ENCODE data around the gene MYADML2. TPM values are rescaled to one million over a fixed set of nuclear protein-coding genes. Genes with fewer than 3 reads are reported as not detected.

Gene MYADML2
- total RNA-seq, 2 donors from 2014 or later, result not detected

DNA sequence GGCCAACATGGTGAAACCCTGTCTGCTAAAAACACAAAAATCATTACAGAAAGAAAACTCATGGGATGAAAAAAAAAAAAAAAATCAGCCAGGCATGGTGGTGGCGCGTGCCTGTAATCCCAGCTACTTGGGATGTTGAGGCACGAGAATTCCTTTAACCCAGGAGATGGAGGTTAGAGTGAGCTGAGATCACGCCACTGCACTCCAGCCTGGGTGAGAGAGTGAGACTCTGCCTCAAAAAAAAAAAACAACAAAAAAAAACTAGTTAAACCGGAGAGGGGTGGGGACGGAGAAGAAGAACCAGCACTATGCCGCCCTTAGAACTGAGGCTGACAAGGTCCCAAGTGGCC is 21.3 kb upstream of the MYADML2 start:
- no peak for ATAC-seq
- no peaks in the 10 kb centered on the region for H3K9me3 ChIP-seq (ENCODE audit: control insufficient read depth, low read length, poor library complexity, severe bottlenecking)
- H3K27me3 Mint-ChIP-seq, result no peaks in the 10 kb centered on the region
- H3K36me3 Mint-ChIP-seq (ENCODE audit: low read depth), result no peaks in the 10 kb centered on the region
- H3K4me1 Mint-ChIP-seq, result peaks cover 6% of the 10 kb centered on the region
- H3K27ac Mint-ChIP-seq, result peak overlapping the region; percentile 79
- no peak for DNase-seq
- peak overlapping the region; percentile 71 for H3K4me3 Mint-ChIP-seq

DNA sequence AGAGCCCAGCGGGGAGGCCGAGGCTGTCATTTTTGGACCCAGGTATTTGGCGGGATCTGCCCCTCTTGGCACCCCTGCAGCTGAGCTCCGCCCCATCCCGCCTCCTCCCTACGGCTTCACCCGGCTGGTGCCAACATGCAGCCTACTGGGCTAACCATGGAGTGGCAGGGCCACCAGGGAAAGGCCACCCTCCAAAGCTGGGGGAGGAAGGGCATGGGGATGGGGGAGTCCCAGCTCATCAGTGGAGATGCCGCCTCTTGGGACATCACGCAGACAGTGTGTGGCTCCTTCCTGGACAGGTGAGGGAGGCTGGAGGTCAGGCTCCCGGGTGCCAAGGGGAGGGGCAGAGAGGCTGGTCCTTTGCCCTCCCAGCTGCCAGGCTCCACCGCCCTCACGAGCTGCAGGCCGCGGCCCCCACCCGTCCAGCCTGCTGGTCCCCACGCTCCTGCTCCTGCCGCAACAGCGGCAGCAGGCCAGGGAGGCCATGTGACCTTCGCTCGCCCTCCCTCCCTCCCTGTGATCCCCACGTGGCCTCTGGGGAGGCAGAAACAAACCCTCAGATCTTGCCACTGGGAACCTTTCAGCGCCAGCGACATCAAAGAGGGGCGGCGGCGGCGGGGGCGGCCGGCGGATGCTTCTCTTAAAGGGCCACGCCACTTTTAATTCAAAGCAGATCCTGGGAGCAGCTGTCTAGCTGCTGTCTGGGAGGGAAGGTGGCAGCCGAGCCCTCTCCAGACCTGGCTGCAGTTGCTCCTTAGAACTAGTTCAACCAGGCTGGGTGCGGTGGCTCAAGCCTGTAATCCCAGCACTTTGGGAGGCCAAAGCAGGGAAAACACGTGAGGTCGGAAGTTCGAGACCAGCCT is 20.7 kb upstream of the MYADML2 start:
- no peaks in the 10 kb centered on the region for H3K9me3 ChIP-seq (ENCODE audit: control insufficient read depth, low read length, poor library complexity, severe bottlenecking)
- peak; percentile 69 to 80 (median 70) for DNase-seq
- Mint-ChIP-seq H3K4me3 (peak overlapping the region; percentile 71), H3K27ac (peak overlapping the region; percentile 79), H3K4me1 (peaks cover 6% of the 10 kb centered on the region), H3K36me3 (ENCODE audit: low read depth) (no peaks in the 10 kb centered on the region), H3K27me3 (no peaks in the 10 kb centered on the region)
- peak; percentile 99 for ATAC-seq

DNA sequence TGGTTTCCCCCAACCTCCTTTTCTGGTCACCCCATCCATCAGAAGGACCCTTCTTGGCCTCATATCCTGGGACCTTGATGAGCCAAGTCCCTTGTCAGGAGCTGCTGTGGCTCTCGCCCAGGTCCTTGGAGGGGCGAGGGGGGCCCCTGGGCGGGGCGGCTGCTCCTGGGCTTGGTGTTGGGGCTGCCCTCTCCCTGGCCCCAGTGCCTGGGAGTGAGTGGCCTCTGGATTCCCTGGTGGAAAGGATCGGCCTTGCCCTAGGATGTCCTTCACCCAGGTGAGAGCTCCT is 20.2 kb upstream of the MYADML2 start:
- ATAC-seq, result no peak
- no peak for DNase-seq
- H3K27me3 Mint-ChIP-seq, result no peaks in the 10 kb centered on the region
- no peaks in the 10 kb centered on the region for H3K36me3 Mint-ChIP-seq (ENCODE audit: low read depth)
- peaks cover 6% of the 10 kb centered on the region for H3K4me1 Mint-ChIP-seq
- no peak overlapping the region for H3K27ac Mint-ChIP-seq
- H3K4me3 Mint-ChIP-seq, result peak overlapping the region; percentile 7
- no peaks in the 10 kb centered on the region for H3K9me3 ChIP-seq (ENCODE audit: control insufficient read depth, low read length, poor library complexity, severe bottlenecking)

DNA sequence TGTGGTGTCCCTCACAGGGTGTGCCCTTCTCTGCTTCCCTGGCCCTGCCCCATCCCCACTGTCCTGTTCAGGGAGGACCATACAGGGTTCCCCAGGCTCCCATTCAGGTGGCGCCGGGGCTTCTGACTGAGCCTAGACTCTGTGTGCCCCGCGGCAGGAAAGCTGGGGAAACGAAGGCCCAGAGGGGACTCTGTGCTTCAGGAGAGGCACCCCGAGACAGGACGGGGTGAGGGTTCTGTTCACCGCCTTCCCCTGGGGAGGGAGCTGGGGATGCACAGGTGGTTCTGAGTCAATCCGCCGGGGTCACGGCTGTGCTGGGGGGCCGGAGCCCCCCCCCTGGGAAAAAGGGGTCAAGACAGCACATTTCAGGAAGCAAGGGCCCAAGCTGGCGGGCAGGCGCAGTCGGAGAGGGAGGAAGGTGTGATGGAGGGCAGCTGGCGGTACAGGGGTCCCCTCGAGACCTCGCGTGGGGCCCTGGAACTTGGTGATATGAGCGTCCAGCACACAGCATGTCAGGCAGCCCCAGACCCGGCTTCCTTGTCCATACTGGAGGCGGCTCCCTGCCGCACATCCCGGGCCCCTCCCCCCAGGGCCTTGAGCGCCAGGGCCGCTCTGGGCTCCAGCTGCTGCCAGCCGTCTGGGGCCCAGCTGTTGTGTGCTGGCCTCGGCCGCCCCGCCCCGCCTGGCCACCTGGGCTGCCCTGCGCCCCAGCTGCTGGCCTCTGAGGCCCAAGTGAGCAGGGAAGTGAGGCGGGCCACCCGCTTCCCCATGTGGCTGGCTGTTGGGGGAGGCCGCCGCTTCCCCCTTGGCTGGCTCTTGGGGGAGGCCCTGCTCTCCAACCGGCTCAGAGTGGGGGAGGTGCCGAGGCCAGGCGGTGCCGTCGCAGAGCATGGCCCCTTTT is 19.6 kb upstream of the MYADML2 start:
- H3K27me3 Mint-ChIP-seq, result no peaks in the 10 kb centered on the region
- no peak overlapping the region for H3K27ac Mint-ChIP-seq
- DNase-seq (no peak), ATAC-seq (no peak)
- peaks cover 6% of the 10 kb centered on the region for H3K4me1 Mint-ChIP-seq
- H3K36me3 Mint-ChIP-seq (ENCODE audit: low read depth), result no peaks in the 10 kb centered on the region
- H3K4me3 Mint-ChIP-seq, result no peak overlapping the region
- H3K9me3 ChIP-seq (ENCODE audit: control insufficient read depth, low read length, poor library complexity, severe bottlenecking), result no peaks in the 10 kb centered on the region

DNA sequence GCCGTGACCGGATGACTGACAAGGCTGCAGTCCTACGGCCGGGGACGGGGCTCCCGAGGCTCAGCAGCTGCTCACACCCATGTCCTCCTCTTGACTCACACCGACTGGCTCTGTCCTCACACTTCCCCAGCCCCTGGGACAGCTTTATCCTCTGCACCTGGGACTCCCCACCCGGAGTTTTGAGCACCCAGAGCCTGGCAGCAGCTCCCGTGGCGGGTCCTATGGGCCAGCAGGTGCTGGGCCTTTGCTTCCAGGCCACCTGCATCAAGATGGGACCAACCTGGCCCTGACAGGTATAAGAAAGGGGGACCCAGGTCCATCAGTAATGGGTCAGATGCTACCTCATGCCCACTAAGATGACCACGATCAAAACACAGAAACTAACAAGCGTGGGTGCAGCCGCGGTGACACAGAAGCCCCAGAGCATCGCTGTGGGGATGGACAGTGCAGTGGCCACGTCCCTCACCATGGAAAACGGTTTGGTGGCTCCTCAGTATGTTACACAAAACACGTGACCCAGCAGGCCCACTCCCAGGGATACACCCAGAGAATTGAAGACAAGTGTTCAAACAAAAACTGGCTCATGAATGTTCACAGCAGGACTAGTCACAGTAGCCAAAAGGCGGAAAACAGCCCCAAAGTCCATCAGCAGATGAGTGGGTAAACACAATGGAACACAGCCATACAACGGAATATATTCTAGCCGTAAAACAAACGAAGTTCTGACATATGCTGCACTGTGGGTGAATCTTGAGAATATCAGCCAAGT is 17.2 kb upstream of the MYADML2 start:
- no peak for DNase-seq
- Mint-ChIP-seq H3K27me3 (no peaks in the 10 kb centered on the region), H3K4me3 (no peak overlapping the region), H3K36me3 (ENCODE audit: low read depth) (no peaks in the 10 kb centered on the region), H3K27ac (no peak overlapping the region), H3K4me1 (peaks cover 6% of the 10 kb centered on the region)
- ATAC-seq, result no peak
- H3K9me3 ChIP-seq (ENCODE audit: control insufficient read depth, low read length, poor library complexity, severe bottlenecking), result no peaks in the 10 kb centered on the region

DNA sequence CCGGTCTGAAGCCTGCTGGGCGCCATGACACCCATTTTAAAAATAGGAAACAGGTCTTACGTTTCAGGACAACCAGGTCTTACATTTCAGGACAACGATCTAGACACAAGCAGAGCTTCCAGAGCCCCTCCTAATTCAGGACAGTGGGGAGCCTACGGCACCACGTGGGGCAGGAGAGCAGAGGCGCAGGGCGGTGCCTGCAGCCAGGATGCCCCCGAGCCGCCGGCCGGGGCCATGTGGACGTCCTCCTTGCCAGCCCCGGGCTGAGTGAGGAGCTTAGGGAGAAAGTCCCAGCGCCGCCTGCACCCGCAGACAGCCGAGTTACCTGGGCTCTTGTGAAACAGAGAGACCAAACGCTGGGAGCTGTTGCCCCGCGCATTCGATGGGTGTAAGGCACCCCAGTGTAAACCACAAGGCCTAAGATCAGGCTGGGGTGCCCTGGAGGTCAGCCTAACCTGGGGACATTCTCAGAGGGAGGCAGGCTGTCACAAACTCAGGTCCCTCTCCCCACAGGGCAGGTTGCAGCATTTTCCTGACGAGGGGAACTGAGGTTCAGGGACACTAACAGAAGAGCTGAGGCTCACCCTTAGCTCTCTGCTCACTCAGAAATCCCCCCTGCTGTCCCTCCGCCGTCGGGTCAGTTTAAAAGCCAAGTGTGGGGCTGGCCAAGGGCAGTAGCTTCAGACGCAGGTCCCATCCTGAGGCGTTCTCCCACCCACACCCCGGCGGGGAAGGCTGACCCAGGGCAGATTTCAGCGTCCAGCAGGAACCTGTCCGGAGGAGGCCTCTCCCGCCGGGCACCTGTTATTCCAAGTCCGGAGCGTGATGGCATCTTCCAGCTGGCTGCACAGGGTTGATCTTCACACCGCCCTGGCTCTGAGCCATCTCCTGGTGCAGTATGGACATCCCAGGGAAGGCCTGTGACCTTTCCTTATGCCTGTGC is 15.7 kb upstream of the MYADML2 start:
- Mint-ChIP-seq H3K36me3 (ENCODE audit: low read depth) (no peaks in the 10 kb centered on the region), H3K4me3 (peak overlapping the region; percentile 52), H3K4me1 (peaks cover 2% of the 10 kb centered on the region), H3K27ac (no peak overlapping the region), H3K27me3 (peaks cover 11% of the 10 kb centered on the region)
- no peaks in the 10 kb centered on the region for H3K9me3 ChIP-seq (ENCODE audit: control insufficient read depth, low read length, poor library complexity, severe bottlenecking)
- DNase-seq, result no peak
- ATAC-seq, result no peak

DNA sequence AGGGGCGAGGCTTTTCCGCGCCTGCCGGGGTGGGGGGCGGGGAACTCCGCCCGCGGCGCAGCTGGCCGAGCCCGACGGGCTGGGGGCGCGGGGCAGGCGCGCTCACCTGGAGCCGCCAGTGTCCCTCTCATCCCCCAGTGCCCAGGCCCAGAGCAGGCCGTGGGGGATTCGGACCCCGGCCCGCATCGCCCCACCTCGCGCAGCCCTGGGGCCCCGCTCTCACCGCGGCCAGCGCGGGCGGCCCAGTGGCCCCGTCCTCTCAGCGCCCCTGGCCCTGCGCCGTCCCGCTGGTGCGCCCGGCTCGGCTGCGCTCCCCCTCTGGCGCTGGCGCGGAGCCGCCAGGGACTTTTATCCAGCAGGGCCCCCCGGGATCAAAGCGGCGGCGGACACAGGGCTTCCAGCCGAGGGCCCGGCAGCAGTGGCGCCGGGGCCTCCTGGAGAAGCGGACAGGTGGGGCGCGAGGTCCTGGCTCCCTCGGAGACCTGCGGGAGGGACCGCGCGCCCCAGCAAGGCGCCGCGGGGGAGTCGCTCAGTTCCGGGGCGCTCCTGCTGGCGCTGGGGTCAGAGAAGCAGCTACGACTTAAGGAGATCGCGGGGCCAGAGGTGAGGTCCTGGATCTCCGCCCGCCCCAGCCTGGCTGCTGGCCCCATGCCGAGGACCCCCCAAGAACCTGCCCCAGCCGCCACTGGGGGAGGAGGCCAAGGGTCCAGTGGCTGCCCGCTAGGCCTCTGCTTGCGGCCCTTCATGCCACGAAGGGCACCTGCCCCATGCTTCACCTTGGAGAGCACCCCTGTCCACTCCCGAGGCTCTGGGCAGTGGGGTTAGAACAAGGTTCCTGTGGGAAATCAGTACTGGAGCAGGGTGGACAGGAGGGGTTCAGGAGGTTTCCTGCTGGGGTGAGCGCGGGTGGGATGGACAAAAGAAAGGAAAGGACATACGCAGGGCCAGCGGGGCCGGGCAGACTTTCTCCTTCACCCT is 14.8 kb upstream of the MYADML2 start:
- Mint-ChIP-seq H3K4me3 (peak overlapping the region; percentile 52), H3K27ac (no peak overlapping the region), H3K36me3 (ENCODE audit: low read depth) (no peaks in the 10 kb centered on the region), H3K27me3 (peaks cover 11% of the 10 kb centered on the region), H3K4me1 (peaks cover 2% of the 10 kb centered on the region)
- DNase-seq (no peak), ATAC-seq (no peak)
- H3K9me3 ChIP-seq (ENCODE audit: control insufficient read depth, low read length, poor library complexity, severe bottlenecking), result no peaks in the 10 kb centered on the region

DNA sequence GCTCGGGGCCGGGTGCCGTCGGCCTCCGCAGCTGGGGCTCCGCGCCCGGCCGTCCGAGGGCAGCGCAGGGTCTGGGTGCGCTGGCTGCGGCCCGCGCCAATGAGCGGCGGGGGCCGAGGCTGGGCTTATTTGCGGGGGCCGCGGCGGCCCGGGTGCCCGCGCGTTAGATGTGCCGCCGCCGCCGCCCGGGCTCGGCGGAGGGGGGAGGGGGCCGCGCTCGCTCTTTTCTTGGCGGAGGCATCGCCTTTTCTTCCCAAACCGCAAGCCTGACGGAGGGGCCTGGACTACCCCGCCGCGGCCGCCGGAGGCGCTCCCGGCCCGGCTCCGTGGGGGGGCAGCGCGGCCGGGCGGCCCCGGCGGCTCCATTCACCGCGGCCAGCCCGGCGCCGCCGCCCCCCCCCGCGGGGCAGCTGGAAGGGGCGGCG is 14.1 kb upstream of the MYADML2 start, which contains the start of gene NOTUM:
TSS of gene NOTUM (minus strand) at position 101 of the 425 bp plus-strand sequence. CDS start 278 bp downstream, outside the sequence.
- DNase-seq, result no peak

DNA sequence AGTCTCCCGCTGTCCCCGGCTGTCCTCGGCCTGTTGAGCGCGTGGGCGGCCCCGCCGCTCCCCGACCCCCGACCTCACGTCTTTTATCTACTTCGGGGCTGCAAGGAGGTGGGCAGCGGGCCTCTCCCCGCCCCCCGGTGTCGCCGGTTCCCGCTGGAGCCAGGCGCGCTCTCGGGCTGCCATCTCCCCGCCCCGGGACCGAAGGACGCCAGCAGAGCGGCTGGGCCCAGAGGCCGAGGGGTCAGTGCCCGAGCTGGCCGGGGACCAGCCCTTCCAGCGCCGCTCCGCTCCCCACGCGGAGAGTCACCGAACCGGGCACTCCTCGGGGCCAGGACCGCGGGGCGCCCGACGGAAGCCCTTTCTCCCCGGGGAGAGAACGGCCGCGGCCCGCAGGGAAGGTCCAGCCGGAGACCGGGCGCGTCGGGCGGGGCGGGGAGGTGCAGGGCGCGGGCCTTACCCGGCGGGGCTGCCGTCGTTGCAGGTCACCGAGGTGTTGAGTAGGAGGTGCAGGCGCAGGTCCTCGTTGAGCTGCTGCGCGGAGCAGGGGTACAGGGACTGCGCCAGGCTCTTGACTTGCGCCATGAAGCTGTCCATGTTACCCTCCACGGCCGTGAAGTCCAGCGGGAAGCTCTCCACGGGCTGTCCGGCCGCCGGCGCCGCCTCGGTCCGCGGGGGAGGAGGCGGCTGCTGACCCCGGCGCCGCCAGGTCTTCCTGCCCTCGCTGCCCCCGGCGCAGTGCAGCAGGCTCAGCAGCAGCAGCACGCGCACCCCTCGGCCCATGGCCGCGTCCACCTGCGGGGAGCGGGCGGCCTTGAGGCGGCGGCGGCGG is 13.3 kb upstream of the MYADML2 start:
- no peak overlapping the region for H3K27ac Mint-ChIP-seq
- H3K27me3 Mint-ChIP-seq, result peaks cover 11% of the 10 kb centered on the region
- no peaks in the 10 kb centered on the region for H3K36me3 Mint-ChIP-seq (ENCODE audit: low read depth)
- H3K4me1 Mint-ChIP-seq, result peaks cover 2% of the 10 kb centered on the region
- ATAC-seq (no peak), DNase-seq (no peak)
- no peak overlapping the region for H3K4me3 Mint-ChIP-seq
- H3K9me3 ChIP-seq (ENCODE audit: control insufficient read depth, low read length, poor library complexity, severe bottlenecking), result no peaks in the 10 kb centered on the region

More for the DNA sequence above, 14.1 kb upstream of the MYADML2 start, which contains the start of gene NOTUM:
- H3K9me3 ChIP-seq (ENCODE audit: control insufficient read depth, low read length, poor library complexity, severe bottlenecking), result no peaks in the 10 kb centered on the region
- Mint-ChIP-seq H3K27ac (no peak within 1 kb of the TSS), H3K36me3 (ENCODE audit: low read depth) (no peaks in the 10 kb centered on the region), H3K4me3 (no peak within 1 kb of the TSS), H3K4me1 (peaks cover 2% of the 10 kb centered on the region), H3K27me3 (peaks cover 11% of the 10 kb centered on the region)
- no peak for ATAC-seq

DNA sequence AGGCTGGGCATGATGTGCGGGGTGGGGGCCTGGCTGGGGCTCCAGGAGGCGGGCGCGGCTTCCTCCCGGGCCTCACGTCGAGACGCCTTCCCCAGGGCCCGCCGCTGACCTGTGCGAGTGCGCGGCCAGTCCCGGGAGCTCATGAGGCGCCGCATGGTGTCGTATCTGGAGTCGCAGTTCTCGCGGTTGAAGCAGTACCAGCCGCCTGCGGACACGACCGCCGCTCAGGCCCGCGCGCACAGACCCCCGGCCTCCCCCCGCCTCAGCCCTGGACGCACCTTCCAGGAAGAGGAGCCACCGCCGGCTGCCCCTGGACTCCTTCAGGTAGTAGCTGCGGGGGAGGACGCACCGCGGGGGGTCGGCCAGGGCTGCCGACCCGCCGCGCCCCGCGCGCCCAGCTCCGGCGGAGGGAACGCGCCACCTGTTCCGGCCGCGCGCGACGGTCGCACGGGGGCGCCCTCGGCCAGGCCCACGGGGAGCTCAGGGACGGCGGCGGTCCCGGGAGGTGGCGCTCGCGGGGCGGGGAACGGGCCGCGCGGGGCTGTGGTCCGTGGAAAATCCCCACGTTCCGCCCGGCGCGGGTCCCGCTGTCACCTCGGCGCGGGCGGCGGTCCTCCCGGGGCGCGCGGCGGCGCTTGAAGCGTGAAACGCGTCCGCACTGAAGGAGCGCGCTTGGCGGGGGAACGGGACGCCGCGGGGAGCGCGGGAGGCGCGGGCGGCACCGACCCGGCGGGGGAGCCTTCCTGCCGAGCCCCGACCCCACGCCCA is 12.5 kb upstream of the MYADML2 start:
- Mint-ChIP-seq H3K4me1 (peaks cover 2% of the 10 kb centered on the region), H3K27ac (no peak overlapping the region), H3K27me3 (peaks cover 11% of the 10 kb centered on the region), H3K4me3 (peak overlapping the region; percentile 75), H3K36me3 (ENCODE audit: low read depth) (no peaks in the 10 kb centered on the region)
- H3K9me3 ChIP-seq (ENCODE audit: control insufficient read depth, low read length, poor library complexity, severe bottlenecking), result no peaks in the 10 kb centered on the region
- DNase-seq, result peak; percentile 83 to 91 (median 91)
- ATAC-seq, result peak; percentile 98
